Activated CD4-positive, CD25-positive, alpha-beta regulatory T cell treated with anti-CD3 and anti-CD28 coated beads, Interleukin-2, amount 50 U/mL, for 24 hours (primary cell): Measurements from ENCODE around the gene SLC4A11.

Experiments
- ATAC-seq, 2 donors: fragments of 150-1000 bp; cut with Tn5 transposase; one replicate each; pipeline ENCODE4 v1.10.0; 2021; ENCODE audit warnings: mild to moderate bottlenecking in 1 of 2, moderate library complexity in 1 of 2

The SLC4A11 gene

GRCh38 chr20:3245711-3246110, 6.7 kb upstream of the SLC4A11 start:
- no peak for ATAC-seq

- no peak for ATAC-seq
Observed at GRCh38 chr20:3245156-3245555, 6.2 kb upstream of the SLC4A11 start.

- ATAC-seq: no peak
Observed at GRCh38 chr20:3244613-3245012, 5.6 kb upstream of the SLC4A11 start.

- no peak for ATAC-seq
Observed at GRCh38 chr20:3243718-3244358, 4.8 kb upstream of the SLC4A11 start.

- no peak for ATAC-seq
Observed at GRCh38 chr20:3242172-3242692, 3.2 kb upstream of the SLC4A11 start.

- no peak for ATAC-seq
Observed at GRCh38 chr20:3240776-3241363, 1.9 kb upstream of the SLC4A11 start.

- ATAC-seq: no peak
Observed at GRCh38 chr20:3239867-3240775, 1.1 kb upstream of the SLC4A11 start.

- peak; percentile 57 to 66 for ATAC-seq
Observed at GRCh38 chr20:3238616-3239025, 369 bp downstream of the SLC4A11 start.

GRCh38 chr20:3237958-3238615, 903 bp downstream of the SLC4A11 start:
- ATAC-seq: no peak

- no peak for ATAC-seq
Observed at GRCh38 chr20:3237011-3237957, 1.7 kb downstream of the SLC4A11 start.

- no peak for ATAC-seq
Observed at GRCh38 chr20:3235666-3236324, 3.2 kb downstream of the SLC4A11 start.

- no peak for ATAC-seq
Observed at GRCh38 chr20:3233991-3234498, 4.9 kb downstream of the SLC4A11 start.

GRCh38 chr20:3233131-3233990, 5.6 kb downstream of the SLC4A11 start:
- ATAC-seq: no peak

- no peak for ATAC-seq
Observed at GRCh38 chr20:3231889-3232588, 7.0 kb downstream of the SLC4A11 start.

- ATAC-seq: no peak
Observed at GRCh38 chr20:3231116-3231515, 7.9 kb downstream of the SLC4A11 start.

- ATAC-seq: no peak
Observed at GRCh38 chr20:3229798-3230197, 9.2 kb downstream of the SLC4A11 start.

- ATAC-seq: no peak
Observed at GRCh38 chr20:3229158-3229557, 9.8 kb downstream of the SLC4A11 start.

- no peak for ATAC-seq
Observed at GRCh38 chr20:3228750-3229032, 10.3 kb downstream of the SLC4A11 start.

GRCh38 chr20:3227936-3228749, 10.8 kb downstream of the SLC4A11 start:
- ATAC-seq: no peak
